Mesenchymal stem cell (in vitro differentiated cells and primary cell): Measurements from ENCODE around the gene SUN5.

Experiments used
- DNase-seq: peaks from one replicate; pipeline ENCODE4 v3.0.0-alpha.2; 2013
- H2AFZ ChIP-seq: one replicate; pipeline ENCODE4 v1.6.1; 2013; ENCODE audit warnings: low read depth, mild to moderate bottlenecking, control low read depth, inconsistent platforms, low read length, moderate library complexity
- H2AK5ac ChIP-seq: 2 replicates; pipeline ENCODE4 v1.6.1; 2013; ENCODE audit warnings: low read length, moderate library complexity, mild to moderate bottlenecking, inconsistent platforms; ENCODE audit not compliant: severe bottlenecking
- H2BK120ac ChIP-seq: one replicate; pipeline ENCODE4 v1.6.1; 2013; ENCODE audit warnings: low read depth, mild to moderate bottlenecking, inconsistent platforms, low read length, moderate library complexity
- H2BK12ac ChIP-seq, 2 experiments: one replicate each; pipeline ENCODE4 v1.6.1; 2013; ENCODE audit warnings: inconsistent platforms in 2 of 2, low read length in 2 of 2, mild to moderate bottlenecking in 2 of 2, moderate library complexity in 2 of 2, control low read depth in 1 of 2
- H2BK15ac ChIP-seq: one replicate; pipeline ENCODE4 v1.6.1; 2013; ENCODE audit warnings: mild to moderate bottlenecking, low read depth, inconsistent platforms; ENCODE audit not compliant: poor library complexity, severe bottlenecking
- H2BK5ac ChIP-seq: 2 replicates; pipeline ENCODE4 v1.6.1; 2013; ENCODE audit warnings: low read depth, mild to moderate bottlenecking, low read length, control low read depth, inconsistent platforms; ENCODE audit not compliant: poor library complexity, severe bottlenecking
- H3K14ac ChIP-seq, 2 experiments: one replicate each; pipeline ENCODE4 v1.6.1; 2013; ENCODE audit warnings: inconsistent platforms in 2 of 2, low read length in 2 of 2, control low read depth in 1 of 2, mild to moderate bottlenecking in 1 of 2, moderate library complexity in 1 of 2
- H3K18ac ChIP-seq, 2 experiments: one replicate each; pipeline ENCODE4 v1.6.1; 2013; ENCODE audit warnings: inconsistent platforms in 2 of 2, low read length in 2 of 2, control low read depth in 1 of 2, low read depth in 1 of 2, mild to moderate bottlenecking in 1 of 2
- H3K23ac ChIP-seq, 2 experiments: one replicate each; pipeline ENCODE4 v1.6.1; 2013; ENCODE audit warnings: inconsistent platforms in 2 of 2, low read length in 2 of 2, mild to moderate bottlenecking in 2 of 2, moderate library complexity in 2 of 2, control low read depth in 1 of 2
- H3K27ac ChIP-seq: 2 replicates; pipeline ENCODE4 v1.5.1; 2013; ENCODE audit warnings: mild to moderate bottlenecking, moderate library complexity, low read length, control low read depth, inconsistent platforms; ENCODE audit not compliant: poor library complexity, severe bottlenecking
- H3K27me3 ChIP-seq, 2 experiments: 2 replicates each; pipeline versions ENCODE4 v1.6.1 to v1.7.0; 2013; ENCODE audit warnings: low read length in 2 of 2, mild to moderate bottlenecking in 2 of 2, moderate library complexity in 2 of 2, control low read depth in 1 of 2, inconsistent platforms in 1 of 2; ENCODE audit not compliant: control insufficient read depth in 1 of 2, insufficient read depth in 1 of 2
- H3K36me3 ChIP-seq, 2 experiments: 2 replicates each; pipeline versions ENCODE4 v1.6.1 to v1.7.0; 2013; ENCODE audit warnings: low read length in 2 of 2, control low read depth in 1 of 2, inconsistent platforms in 1 of 2, low read depth in 1 of 2, mild to moderate bottlenecking in 1 of 2; ENCODE audit not compliant: insufficient read depth in 2 of 2, control insufficient read depth in 1 of 2
- H3K4ac ChIP-seq, 2 experiments: one replicate each; pipeline ENCODE4 v1.6.1; 2013; ENCODE audit warnings: inconsistent platforms in 2 of 2, low read length in 2 of 2, mild to moderate bottlenecking in 2 of 2, moderate library complexity in 2 of 2, control low read depth in 1 of 2, low read depth in 1 of 2
- H3K4me1 ChIP-seq: 2 replicates; pipeline ENCODE4 v1.6.1; 2013; ENCODE audit warnings: low read depth, low read length, control low read depth; ENCODE audit not compliant: control insufficient read depth, insufficient read depth
- H3K4me2 ChIP-seq: 2 replicates; pipeline ENCODE4 v1.6.1; 2013; ENCODE audit warnings: low read length, mild to moderate bottlenecking, inconsistent platforms; ENCODE audit not compliant: poor library complexity, severe bottlenecking
- H3K4me3 ChIP-seq, 2 experiments: 2 replicates each; pipeline versions ENCODE4 v1.5.1 to v1.7.0; 2013; ENCODE audit warnings: low read length in 2 of 2, mild to moderate bottlenecking in 2 of 2, control low read depth in 1 of 2, low read depth in 1 of 2; ENCODE audit not compliant: insufficient read depth in 1 of 2
- H3K79me1 ChIP-seq: replicated peaks from 2 replicates; pipeline ENCODE4 v1.6.1; 2013; ENCODE audit warnings: mild to moderate bottlenecking, control low read depth, low read length, inconsistent platforms; ENCODE audit not compliant: poor library complexity, severe bottlenecking
- H3K9ac ChIP-seq: 2 replicates; pipeline ENCODE4 v1.7.0; 2013; ENCODE audit warnings: mild to moderate bottlenecking, low read length, moderate library complexity
- H3K9me3 ChIP-seq: 2 replicates; pipeline ENCODE4 v1.7.0; 2013; ENCODE audit warnings: mild to moderate bottlenecking, low read length; ENCODE audit not compliant: control insufficient read depth
- H4K8ac ChIP-seq: one replicate; pipeline ENCODE4 v1.6.1; 2013; ENCODE audit warnings: inconsistent platforms, mild to moderate bottlenecking, low read length, moderate library complexity
- H4K91ac ChIP-seq: one replicate; pipeline ENCODE4 v1.6.1; 2013; ENCODE audit warnings: mild to moderate bottlenecking, low read length, inconsistent platforms
- WGBS: methylation state at CpG from one replicate; pipeline ENCODE4 v1.1.7; 2013; ENCODE audit warnings: mixed read lengths; 5-methylcytosine and 5-hydroxymethylcytosine counted together

The SUN5 gene

DNA sequence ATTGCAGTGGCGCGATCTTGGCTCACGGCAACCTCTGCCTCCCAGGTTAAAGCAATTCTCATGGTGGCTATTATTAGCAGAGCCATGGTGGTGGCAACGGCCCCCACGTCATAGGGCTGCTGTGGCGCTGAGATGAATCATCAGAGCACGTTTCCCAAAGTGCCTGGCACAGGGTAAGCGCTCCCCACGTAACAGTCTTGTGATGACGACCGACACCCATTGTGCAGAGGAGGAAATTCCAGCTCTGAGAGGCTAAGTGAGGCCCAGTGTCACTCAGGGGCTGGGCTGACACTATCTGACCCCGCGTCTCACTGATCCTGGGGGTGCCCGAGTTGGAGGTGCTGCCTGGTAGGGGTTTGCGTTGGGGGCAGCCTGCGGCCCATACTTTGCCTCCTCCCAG is 16.2 kb downstream of the SUN5 start:
- Histone ChIP-seq H4K8ac (no peak overlapping the region), H3K4me2 (no peak overlapping the region), H2BK5ac (no peak overlapping the region), H3K36me3 (no peaks in the 10 kb centered on the region), H2BK120ac (no peak overlapping the region), H2AFZ (no peak overlapping the region), H3K23ac (no peak overlapping the region), H2BK12ac (no peak overlapping the region), H3K4ac (no peak overlapping the region), H2AK5ac (no peak overlapping the region), H3K4me3 (no peak overlapping the region), H3K9me3 (peaks cover 4% of the 10 kb centered on the region), H3K79me1 (no peaks in the 10 kb centered on the region), H2BK15ac (no peak overlapping the region), H3K18ac (no peak overlapping the region), H3K4me1 (no peaks in the 10 kb centered on the region), H3K27ac (no peak overlapping the region), H3K9ac (no peak overlapping the region), H3K14ac (no peak overlapping the region), H3K27me3 (peaks cover 27 to 58% of the 10 kb centered on the region in 2 experiments), H4K91ac (no peak overlapping the region)
- WGBS = 90% methylated on average over 16 of the region's 16 CpGs
- DNase-seq = no peak

DNA sequence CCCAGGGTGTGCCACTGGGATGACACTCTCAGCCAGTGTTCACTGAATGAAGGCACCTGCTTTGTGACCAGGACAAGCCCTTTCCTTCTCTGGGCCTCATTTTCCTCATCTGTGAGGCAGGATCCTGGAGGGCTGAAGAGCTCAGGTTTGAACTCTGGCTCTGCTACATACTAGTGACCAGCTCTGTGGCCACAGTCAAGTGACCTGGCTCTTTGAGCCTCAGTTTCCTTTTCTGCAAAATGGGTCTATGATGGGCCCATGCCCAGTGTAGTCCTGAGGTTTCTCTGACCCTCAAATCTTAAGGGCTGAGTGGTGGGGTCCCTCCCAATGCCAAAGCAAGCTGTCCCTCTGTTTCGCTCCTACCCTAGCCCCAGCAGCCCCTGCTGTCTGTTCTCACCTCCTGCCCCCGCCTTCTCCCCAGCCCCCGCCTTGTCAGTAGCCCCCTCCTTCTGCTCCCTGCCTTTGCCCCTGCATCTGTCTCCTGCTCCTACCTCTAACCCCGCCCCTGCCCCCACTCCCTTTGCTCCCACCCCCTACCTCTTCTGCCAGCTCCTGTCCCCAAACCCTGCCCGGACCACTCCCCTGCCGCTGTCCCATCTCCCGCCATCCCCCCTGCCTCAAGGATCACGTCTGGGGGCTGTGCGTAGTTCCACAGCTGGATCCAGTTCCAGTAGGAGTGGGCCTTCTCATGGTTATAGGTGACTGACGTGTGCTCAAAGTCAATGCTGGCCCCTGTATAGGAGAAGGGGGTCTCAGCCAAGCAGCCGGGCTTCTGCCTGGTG is 17.0 kb downstream of the SUN5 start:
- Histone ChIP-seq H3K27ac (no peak overlapping the region), H2AK5ac (no peak overlapping the region), H3K4ac (no peak overlapping the region), H3K27me3 (peaks cover 30 to 56% of the 10 kb centered on the region in 2 experiments), H2BK120ac (no peak overlapping the region), H2BK15ac (no peak overlapping the region), H3K4me3 (no peak overlapping the region), H2BK12ac (no peak overlapping the region), H3K9me3 (peaks cover 4% of the 10 kb centered on the region), H3K36me3 (no peaks in the 10 kb centered on the region), H3K4me2 (no peak overlapping the region), H3K9ac (no peak overlapping the region), H2AFZ (no peak overlapping the region), H3K14ac (no peak overlapping the region), H2BK5ac (no peak overlapping the region), H3K4me1 (no peaks in the 10 kb centered on the region), H4K91ac (no peak overlapping the region), H3K18ac (no peak overlapping the region), H3K23ac (no peak overlapping the region), H3K79me1 (no peaks in the 10 kb centered on the region), H4K8ac (no peak overlapping the region)
- DNase-seq = no peak
- 82% methylated on average over 10 of the region's 11 CpGs for WGBS

DNA sequence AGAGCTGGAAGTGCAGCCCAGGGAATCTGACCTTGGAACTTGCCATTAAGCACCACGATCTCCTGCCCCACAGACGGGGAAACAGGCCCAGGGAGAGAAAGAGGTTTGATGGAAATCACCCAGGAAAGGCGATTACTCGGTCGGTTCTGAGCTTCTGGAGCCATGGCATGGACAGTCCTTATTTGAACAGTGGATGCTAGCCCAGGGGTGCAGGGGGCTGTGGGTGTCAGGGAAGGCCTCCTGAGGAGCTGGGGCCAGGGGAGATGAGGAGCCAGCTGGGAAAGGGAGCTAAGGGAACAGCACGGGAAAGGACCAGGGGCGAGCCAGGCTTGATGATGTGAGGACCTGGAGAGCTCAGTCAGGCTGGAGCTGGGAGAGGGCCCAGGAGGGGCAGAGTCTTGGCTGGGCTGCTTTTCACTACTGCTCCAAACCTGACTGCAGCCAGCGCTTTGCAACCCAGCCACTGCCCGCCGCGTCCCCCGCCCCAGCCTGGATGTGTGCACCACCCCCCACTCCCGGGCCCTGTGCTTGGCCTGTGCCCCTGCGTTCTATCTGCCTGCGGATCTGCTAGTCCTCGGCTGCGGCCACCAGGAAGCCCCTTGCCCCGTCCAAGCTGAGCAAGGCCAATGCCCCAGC is 17.8 kb downstream of the SUN5 start:
- Histone ChIP-seq H2BK12ac (no peak overlapping the region), H3K14ac (no peak overlapping the region), H4K8ac (no peak overlapping the region), H4K91ac (no peak overlapping the region), H2BK120ac (no peak overlapping the region), H3K18ac (no peak overlapping the region), H2AK5ac (no peak overlapping the region), H3K4me3 (no peak overlapping the region), H2BK15ac (no peak overlapping the region), H2BK5ac (no peak overlapping the region), H3K36me3 (no peaks in the 10 kb centered on the region), H3K4me1 (no peaks in the 10 kb centered on the region), H3K27me3 (peaks cover 22 to 50% of the 10 kb centered on the region in 2 experiments), H3K79me1 (no peaks in the 10 kb centered on the region), H3K9me3 (peaks cover 4% of the 10 kb centered on the region), H3K9ac (no peak overlapping the region), H3K23ac (no peak overlapping the region), H2AFZ (no peak overlapping the region), H3K27ac (no peak overlapping the region), H3K4ac (no peak overlapping the region), H3K4me2 (no peak overlapping the region)
- no peak for DNase-seq
- WGBS = 83% methylated on average over 17 of the region's 18 CpGs

DNA sequence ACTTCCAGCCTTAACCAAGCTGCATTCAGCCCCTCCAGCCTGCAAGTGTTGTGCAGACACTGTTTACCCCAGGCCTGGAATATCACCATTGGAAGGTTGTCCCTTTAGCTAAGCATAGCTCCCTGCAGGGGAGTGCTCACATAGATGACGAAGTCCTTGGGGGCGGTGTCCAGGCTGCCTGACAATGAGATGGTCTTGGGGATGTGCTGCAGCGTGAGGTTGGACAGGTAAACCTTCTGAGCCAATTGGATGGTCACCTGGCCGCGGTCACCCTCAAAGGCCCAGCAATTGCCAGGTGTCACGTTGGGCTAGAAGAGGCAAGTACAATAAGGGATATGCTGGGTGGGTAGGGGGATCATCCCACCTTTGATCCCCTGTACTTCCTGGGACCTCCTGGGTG is 18.6 kb downstream of the SUN5 start:
- 83% methylated on average over 6 of the region's 6 CpGs for WGBS

More for the DNA sequence above, 18.6 kb downstream of the SUN5 start:
- Histone ChIP-seq H2BK120ac (no peak overlapping the region), H3K9ac (no peak overlapping the region), H2AK5ac (no peak overlapping the region), H3K27me3 (peaks cover 19 to 56% of the 10 kb centered on the region in 2 experiments), H2BK5ac (no peak overlapping the region), H2BK15ac (no peak overlapping the region), H3K23ac (no peak overlapping the region), H3K18ac (no peak overlapping the region), H3K36me3 (no peaks in the 10 kb centered on the region), H3K79me1 (no peaks in the 10 kb centered on the region), H3K9me3 (peaks cover 4% of the 10 kb centered on the region), H4K91ac (no peak overlapping the region), H3K14ac (no peak overlapping the region), H2AFZ (no peak overlapping the region), H3K4me2 (no peak overlapping the region), H3K4me3 (no peak overlapping the region), H4K8ac (no peak overlapping the region), H3K4me1 (no peaks in the 10 kb centered on the region), H2BK12ac (no peak overlapping the region), H3K4ac (no peak overlapping the region), H3K27ac (no peak overlapping the region)
- DNase-seq = no peak
